Measurements from ENCODE around the gene CIAO2A. TPM values are rescaled to one million over a fixed set of nuclear protein-coding genes. Genes with fewer than 3 reads are reported as not detected.

The CIAO2A gene
- total RNA-seq, 1 experiment from 2014 or later, result 74.4 TPM

DNA sequence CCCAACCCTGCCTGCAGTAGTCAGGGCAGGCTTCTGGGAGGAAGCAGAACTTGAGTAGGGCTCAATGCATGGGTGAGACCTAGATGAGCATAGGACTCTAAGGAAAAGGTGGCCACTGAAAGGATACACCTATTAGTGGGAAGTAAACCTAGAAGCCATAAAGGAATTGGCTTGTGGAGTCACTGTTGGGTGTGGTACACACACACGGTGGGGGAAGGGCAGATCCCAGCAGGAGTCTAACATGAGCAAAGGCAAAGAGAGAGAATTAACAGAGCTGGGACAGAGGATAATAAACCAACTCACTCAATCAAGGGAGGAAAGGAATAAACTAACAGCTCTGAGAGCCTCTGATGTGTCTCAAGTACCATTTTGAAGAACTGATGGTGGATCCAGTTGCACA lies 70.4 kb downstream of the CIAO2A start:
- Histone ChIP-seq H4K5ac (ENCODE audit: insufficient read length, low read depth, low read length) (no peak overlapping the region), H3K18ac (ENCODE audit: insufficient read length, low read depth, low read length) (no peak overlapping the region), H2BK12ac (ENCODE audit: insufficient read length, low read depth, low read length) (no peak overlapping the region), H3K79me1 (ENCODE audit: insufficient read depth, low read depth, low read length, poor library complexity, severe bottlenecking) (no peaks in the 10 kb centered on the region), H3K23me2 (ENCODE audit: insufficient read length, low read depth, low read length, poor library complexity, severe bottlenecking) (no peaks in the 10 kb centered on the region), H3K14ac (ENCODE audit: insufficient read depth, low read length) (no peak overlapping the region), H3T11ph (ENCODE audit: low read length) (no peak overlapping the region), H2BK120ac (ENCODE audit: low read depth, low read length, poor library complexity, severe bottlenecking) (no peak overlapping the region), H2AK5ac (ENCODE audit: insufficient read length, low read length) (no peak overlapping the region), H2BK5ac (ENCODE audit: insufficient read length, low read length) (no peak overlapping the region), H4K20me1 (ENCODE audit: control insufficient read depth, insufficient read depth, insufficient read length) (no peaks in the 10 kb centered on the region), H3K27me3 (ENCODE audit: insufficient read depth, low read length) (no peaks in the 10 kb centered on the region), H3K27ac (ENCODE audit: insufficient read length, low read depth, low read length) (no peak overlapping the region), H3K56ac (ENCODE audit: insufficient read length, low read depth, low read length) (no peak overlapping the region), H4K91ac (ENCODE audit: insufficient read length, low read depth, low read length) (no peak overlapping the region), H4K8ac (replicated peaks; ENCODE audit: insufficient read length, low read depth, low read length) (no peak overlapping the region), H3K23ac (ENCODE audit: insufficient read length, low read depth, low read length) (no peak overlapping the region), H3K4ac (ENCODE audit: low read depth, low read length) (no peak overlapping the region), H2BK20ac (ENCODE audit: low read depth, low read length, poor library complexity, severe bottlenecking) (no peak overlapping the region), H3K4me1 (ENCODE audit: insufficient read depth, low read length) (no peaks in the 10 kb centered on the region; the same call in 1 of the 2 replicates), H2BK15ac (ENCODE audit: low read depth, low read length) (no peak overlapping the region), H3K79me2 (ENCODE audit: insufficient read depth, low read length) (no peaks in the 10 kb centered on the region), H3K9me3 (ENCODE audit: control insufficient read depth, low read depth, low read length) (no peaks in the 10 kb centered on the region), H3K9ac (ENCODE audit: extremely low read depth, insufficient read length, low read length) (no peak overlapping the region), H3K4me2 (ENCODE audit: insufficient read depth, insufficient read length, low read length) (no peak overlapping the region), H2AFZ (ENCODE audit: low read length) (no peak overlapping the region)
- WGBS (ENCODE audit: extremely low coverage, insufficient read length, low lambda C conversion rate), result no CpG with 5 or more reads among the region's 1 CpG
- no peak for TF ChIP-seq CTCF (conservative IDR thresholded peaks at IDR 0.05)
- H3K9me3 Mint-ChIP-seq, result no peaks in the 10 kb centered on the region
- H3K27ac Mint-ChIP-seq, result no peak overlapping the region; a peak in 1 of 7 replicates
- H3K36me3 Mint-ChIP-seq (ENCODE audit: insufficient read depth in 1 of 3, low read depth in 3 of 3), result no peaks in the 10 kb centered on the region
- H3K4me3 Mint-ChIP-seq, result no peak overlapping the region
- peaks cover 23% of the 10 kb centered on the region in 2 experiments for H3K4me1 Mint-ChIP-seq
- no peak for DNase-seq
- H3K27me3 Mint-ChIP-seq (ENCODE audit: low read depth), result no peaks in the 10 kb centered on the region

Measured in H9 (cell line).